ENCODE data around the gene LCN10. TPM values are rescaled to one million over a fixed set of nuclear protein-coding genes. Genes with fewer than 3 reads are reported as not detected.
A peak's percentile ranks its signal among the peaks of the same experiment; 100 is the strongest.

LCN10 gene
- total RNA-seq, 2 donors from 2014 or later: 0.91 to 1.1 TPM

- H3K36me3 Mint-ChIP-seq (ENCODE audit: low read depth): no peaks in the 10 kb centered on the region
- WGBS, 2 experiments (ENCODE audit: insufficient coverage in 1 of 2, insufficient read length in 1 of 2): 77% methylated on average over 5 of the region's 5 CpGs
- H3K9me3 Mint-ChIP-seq: peaks cover 9% of the 10 kb centered on the region
- H3K4me3 ChIP-seq (ENCODE audit: low read length): no peak overlapping the region
- peaks cover under 1% of the 10 kb centered on the region for H3K9me3 ChIP-seq (ENCODE audit: control insufficient read depth, low read length)
- TF ChIP-seq CTCF (conservative IDR thresholded peaks at IDR 0.05): peak; percentile 59
- H3K27me3 Mint-ChIP-seq (ENCODE audit: insufficient read depth): peaks cover 41% of the 10 kb centered on the region
- no peak for DNase-seq
- H3K27me3 ChIP-seq (ENCODE audit: control insufficient read depth, insufficient read depth, low read length, poor library complexity, severe bottlenecking): peaks cover 9% of the 10 kb centered on the region
- H3K4me1 ChIP-seq (ENCODE audit: control insufficient read depth, insufficient read depth, low read length): peaks cover 6% of the 10 kb centered on the region
- no peak overlapping the region for H3K27ac Mint-ChIP-seq
- peaks cover 24% of the 10 kb centered on the region for H3K4me1 Mint-ChIP-seq
- no peak overlapping the region for H3K4me3 Mint-ChIP-seq
- H3K9ac ChIP-seq (ENCODE audit: extremely low read depth, low read length, poor library complexity, severe bottlenecking): no peak overlapping the region
- no peak overlapping the region for H3K27ac ChIP-seq (ENCODE audit: low read depth, low read length)
- H3K36me3 ChIP-seq (ENCODE audit: control insufficient read depth, insufficient read depth, low read length): no peaks in the 10 kb centered on the region
Measured at GRCh38 chr9:136779808-136780207, 37.1 kb upstream of the LCN10 start.

- H3K9me3 Mint-ChIP-seq: peaks cover 27% of the 10 kb centered on the region
- 86 to 90% methylated on average over 12 to 14 of the region's 14 CpGs for WGBS, 2 experiments (ENCODE audit: insufficient coverage in 1 of 2, insufficient read length in 1 of 2)
- H3K36me3 Mint-ChIP-seq (ENCODE audit: low read depth): no peaks in the 10 kb centered on the region
- Histone ChIP-seq H3K4me1 (ENCODE audit: control insufficient read depth, insufficient read depth, low read length) (peaks cover 3% of the 10 kb centered on the region), H3K36me3 (ENCODE audit: control insufficient read depth, insufficient read depth, low read length) (no peaks in the 10 kb centered on the region), H3K9ac (ENCODE audit: extremely low read depth, low read length, poor library complexity, severe bottlenecking) (no peak overlapping the region), H3K27ac (ENCODE audit: low read depth, low read length) (no peak overlapping the region), H3K4me3 (ENCODE audit: low read length) (no peak overlapping the region), H3K9me3 (ENCODE audit: control insufficient read depth, low read length) (peaks cover 19% of the 10 kb centered on the region), H3K27me3 (ENCODE audit: control insufficient read depth, insufficient read depth, low read length, poor library complexity, severe bottlenecking) (peaks cover 9% of the 10 kb centered on the region)
- TF ChIP-seq CTCF (conservative IDR thresholded peaks at IDR 0.05): no peak
- peaks cover 24% of the 10 kb centered on the region for H3K4me1 Mint-ChIP-seq
- H3K27ac Mint-ChIP-seq: no peak overlapping the region
- DNase-seq: no peak
- no peak overlapping the region for H3K4me3 Mint-ChIP-seq
- peaks cover 41% of the 10 kb centered on the region for H3K27me3 Mint-ChIP-seq (ENCODE audit: insufficient read depth)
Measured at GRCh38 chr9:136777359-136777758, 34.6 kb upstream of the LCN10 start.

- Mint-ChIP-seq H3K27ac (no peak overlapping the region), H3K4me3 (no peak overlapping the region), H3K36me3 (ENCODE audit: low read depth) (no peaks in the 10 kb centered on the region), H3K27me3 (ENCODE audit: insufficient read depth) (peaks cover 41% of the 10 kb centered on the region), H3K4me1 (peaks cover 24% of the 10 kb centered on the region), H3K9me3 (peaks cover 28% of the 10 kb centered on the region)
- no peaks in the 10 kb centered on the region for H3K36me3 ChIP-seq (ENCODE audit: control insufficient read depth, insufficient read depth, low read length)
- H3K4me3 ChIP-seq (ENCODE audit: low read length): no peak overlapping the region
- 95 to 100% methylated on average over 1 to 7 of the region's 7 CpGs for WGBS, 2 experiments (ENCODE audit: insufficient coverage in 1 of 2, insufficient read length in 1 of 2)
- peaks cover 19% of the 10 kb centered on the region for H3K9me3 ChIP-seq (ENCODE audit: control insufficient read depth, low read length)
- no peak for DNase-seq
- peaks cover 9% of the 10 kb centered on the region for H3K27me3 ChIP-seq (ENCODE audit: control insufficient read depth, insufficient read depth, low read length, poor library complexity, severe bottlenecking)
- H3K4me1 ChIP-seq (ENCODE audit: control insufficient read depth, insufficient read depth, low read length): peaks cover 3% of the 10 kb centered on the region
- no peak for TF ChIP-seq CTCF (conservative IDR thresholded peaks at IDR 0.05)
- no peak overlapping the region for H3K9ac ChIP-seq (ENCODE audit: extremely low read depth, low read length, poor library complexity, severe bottlenecking)
- no peak overlapping the region for H3K27ac ChIP-seq (ENCODE audit: low read depth, low read length)
Measured at GRCh38 chr9:136776947-136777346, 34.2 kb upstream of the LCN10 start.
